ENCODE data around the gene KRTAP12-3.

KRTAP12-3 gene

DNA sequence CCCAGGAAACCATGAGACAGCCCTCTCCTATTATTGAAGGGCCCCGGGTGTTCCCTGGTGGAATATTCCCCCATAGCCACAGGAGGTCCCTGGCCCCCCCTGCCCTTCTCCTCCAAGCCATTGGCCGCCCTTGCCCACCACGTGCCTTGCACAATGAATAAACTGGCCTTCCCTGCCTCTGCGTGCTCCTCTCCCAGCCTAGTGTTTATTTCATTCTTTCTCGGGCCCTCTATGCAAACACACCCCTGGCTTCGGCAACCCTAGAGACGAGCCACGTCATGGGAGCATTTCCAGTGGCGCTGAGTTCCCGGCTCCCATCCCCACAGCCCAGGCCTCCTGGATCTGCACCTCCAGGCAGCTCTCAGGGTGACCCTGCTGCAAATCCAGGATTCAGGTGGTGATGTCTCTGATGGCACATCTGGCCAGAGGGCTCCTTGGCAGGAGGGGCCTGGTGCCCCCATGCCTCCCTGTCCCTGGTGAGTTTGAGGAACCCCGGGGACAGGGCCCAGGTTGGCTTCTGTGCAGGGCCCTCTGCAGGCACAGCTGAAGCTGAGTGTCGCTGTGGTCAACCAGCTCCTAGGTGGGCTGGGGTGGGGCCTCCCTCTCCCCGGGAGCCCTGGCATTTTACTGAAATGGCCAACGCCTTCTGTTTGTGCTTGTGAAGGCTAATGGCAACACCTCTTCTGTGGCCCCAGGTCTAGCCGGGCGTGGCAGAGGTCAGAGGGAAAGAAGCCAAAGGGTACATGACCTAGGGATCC lies 45.4 kb downstream of the KRTAP12-3 start:
- no peak for DNase-seq (ENCODE audit: low read depth)

DNA sequence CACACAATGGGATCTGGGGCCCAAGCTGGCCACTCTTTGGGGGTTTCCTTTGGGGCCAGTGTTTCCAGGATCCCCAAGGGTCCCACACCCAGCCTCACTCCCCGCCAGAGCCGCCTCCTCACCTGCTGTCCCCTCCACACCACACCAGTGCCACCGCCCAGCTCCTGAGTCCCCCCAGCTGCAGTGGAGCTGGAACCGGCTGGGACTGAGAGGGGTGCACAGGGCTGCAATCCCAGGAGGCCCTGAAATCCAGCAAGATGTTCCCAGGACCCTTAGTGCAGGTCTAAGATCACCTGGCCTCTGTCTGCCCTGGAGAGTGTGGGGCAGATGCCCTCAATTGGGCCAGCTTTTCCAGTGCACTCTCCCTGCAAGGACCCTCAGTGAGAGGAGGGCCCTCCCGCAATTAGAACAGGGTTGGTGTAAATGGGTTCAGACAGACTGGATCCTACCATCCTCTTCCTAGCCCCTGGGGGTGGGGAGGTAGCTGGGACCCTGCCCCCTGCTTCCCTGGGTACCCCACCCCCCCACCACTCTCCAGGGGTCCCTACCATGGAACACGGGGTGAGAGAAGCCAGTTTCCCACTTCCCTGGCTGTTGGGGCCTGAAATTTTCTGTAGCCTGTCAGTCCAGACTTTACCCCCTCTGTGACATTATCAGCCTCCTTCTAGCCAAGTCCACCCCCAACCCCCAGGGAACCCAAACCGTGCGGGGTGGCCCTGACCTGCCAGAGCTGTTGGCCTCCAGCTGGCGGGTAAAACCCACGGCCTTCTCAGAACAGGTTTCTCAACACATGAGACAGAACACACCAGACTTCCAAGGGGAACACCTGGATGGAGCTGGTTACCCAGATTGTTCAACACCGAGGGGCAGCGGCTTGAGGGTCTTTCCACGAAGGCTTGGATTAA lies 46.3 kb downstream of the KRTAP12-3 start:
- DNase-seq (ENCODE audit: low read depth), result no peak

DNA sequence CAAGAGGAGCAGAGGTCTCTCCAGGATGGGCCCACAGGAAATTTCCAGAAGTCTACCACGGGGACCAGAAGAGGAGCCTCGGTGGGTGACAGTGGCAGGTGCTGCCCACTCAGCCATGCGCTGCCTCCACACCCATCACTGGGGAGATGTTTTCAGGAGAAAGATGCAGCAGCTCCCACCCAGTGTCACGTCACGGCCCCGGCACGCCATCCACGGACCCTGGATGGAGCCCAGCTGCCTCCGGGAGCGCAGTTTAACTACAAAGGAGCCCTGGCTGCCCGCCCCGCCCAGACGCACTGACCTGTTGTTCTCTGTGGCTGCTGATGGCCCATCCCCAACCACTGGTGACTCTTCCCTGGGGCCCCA lies 46.9 kb downstream of the KRTAP12-3 start:
- no peak for DNase-seq (ENCODE audit: low read depth)

DNA sequence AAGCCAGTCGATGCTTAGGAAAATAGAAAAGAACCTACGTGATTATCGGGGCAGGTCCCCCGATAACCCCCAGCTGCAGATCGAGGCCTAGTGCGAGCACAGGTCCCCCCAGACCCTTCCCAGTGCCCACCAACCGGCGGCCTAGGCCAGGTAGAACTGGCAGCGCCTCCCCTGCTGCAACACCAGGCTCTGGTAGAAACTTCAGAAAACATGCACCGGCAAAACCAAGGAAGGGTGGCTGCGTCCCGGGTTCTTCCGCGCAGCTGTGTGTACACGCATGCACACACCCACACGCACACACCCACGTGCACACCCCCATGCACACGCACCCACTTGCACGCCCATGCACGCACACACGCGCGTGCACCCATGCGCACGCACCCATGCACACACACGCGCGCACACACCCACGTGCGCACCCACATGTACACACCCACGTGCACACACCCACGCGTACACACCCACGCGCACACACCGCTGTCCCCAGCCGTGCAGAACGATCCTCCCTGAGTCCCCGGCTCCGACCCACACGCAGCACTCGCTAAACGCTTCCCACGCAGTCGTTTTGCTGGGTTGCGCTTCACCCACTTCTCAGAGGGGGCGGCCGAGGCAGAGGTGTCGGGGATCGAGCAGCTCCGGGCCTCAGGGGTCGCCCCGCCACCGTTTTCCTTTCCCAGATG lies 48.4 kb downstream of the KRTAP12-3 start:
- no peak for DNase-seq (ENCODE audit: low read depth)

DNA sequence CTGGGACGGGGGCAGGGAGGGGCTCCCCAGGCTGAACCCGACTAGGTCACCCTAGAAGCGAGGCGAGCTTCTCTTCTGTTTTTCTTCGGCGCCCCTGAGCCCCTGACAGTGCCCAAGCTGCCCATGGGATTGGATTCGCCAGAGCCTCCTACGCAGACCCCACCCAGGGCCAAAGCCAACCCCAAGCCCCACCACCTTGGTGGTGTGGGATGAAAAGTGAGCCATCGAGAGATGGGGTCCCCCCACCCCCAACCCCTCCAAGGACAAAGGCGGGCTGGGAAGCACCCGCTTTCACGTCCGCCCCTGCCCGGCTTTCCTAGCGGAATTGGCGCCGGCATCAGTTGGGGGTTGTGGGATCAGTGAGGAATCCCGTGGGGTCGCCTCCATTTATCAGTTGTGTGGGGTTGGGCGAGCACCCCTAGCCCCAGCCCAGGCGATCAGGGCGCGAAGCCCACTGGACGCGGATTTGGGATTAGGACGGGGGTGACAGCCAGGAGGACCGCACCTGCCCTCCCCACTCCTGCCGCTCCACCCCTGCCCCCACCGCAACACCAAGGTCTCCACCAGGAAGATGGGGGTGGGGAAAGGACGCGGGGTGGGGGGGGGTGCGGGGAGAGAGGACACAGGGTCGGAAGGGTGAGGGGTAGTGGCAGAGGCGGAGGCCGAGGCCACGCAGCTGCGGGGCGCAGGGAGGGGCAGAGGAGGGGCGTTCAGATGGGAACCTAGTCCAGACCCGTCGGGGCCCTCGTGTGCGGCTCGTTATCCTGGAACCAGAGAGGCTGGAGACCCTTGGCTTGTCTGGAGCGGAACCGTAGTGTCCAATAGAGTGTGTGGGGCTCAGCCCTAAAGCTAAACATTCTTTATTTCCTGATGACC lies 49.2 kb downstream of the KRTAP12-3 start:
- no peak for DNase-seq (ENCODE audit: low read depth)

Data from stimulated activated CD8-positive, alpha-beta memory T cell treated with anti-CD3 and anti-CD28 coated beads, Interleukin-15, amount 100 ng/mL, for 1 hour (primary cell).